HG03575 (cell line): Measurements from ENCODE around the gene PRR35.

Experiments used
- ATAC-seq: cut with Tn5 transposase; IDR thresholded peaks from one replicate; pipeline ENCODE4 v1.9.1; 2021; ENCODE audit not compliant: unreplicated experiment, insufficient number of reproducible peaks, low FRiP score; ENCODE audit errors: extremely low read depth

The PRR35 gene

DNA sequence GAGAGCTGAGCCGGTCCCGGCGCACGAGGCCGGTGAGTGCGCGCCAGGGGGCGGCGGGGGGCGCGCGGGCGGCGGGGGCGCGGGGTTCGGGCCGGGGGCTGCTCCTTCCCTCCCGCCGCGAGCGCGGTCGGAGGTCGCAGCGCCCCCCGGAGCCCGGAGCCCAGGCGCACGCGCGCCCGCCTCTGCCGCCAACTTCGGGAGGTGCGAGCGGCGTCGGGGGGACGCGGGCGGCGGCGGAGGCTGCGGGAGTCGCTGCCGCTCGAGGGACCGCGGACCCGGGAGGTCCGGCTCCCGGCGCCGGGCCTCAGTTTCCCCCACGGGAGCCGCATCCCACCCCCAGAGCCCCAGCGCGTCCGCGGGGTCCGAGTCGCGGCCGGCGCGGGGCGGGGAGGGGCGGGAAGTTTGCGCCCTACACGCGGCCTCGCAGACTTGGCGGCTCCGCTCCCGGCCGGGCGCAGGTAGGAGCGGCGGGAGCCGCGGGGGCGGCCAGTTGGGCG lies at the start of gene PRR35:
PRR35 (plus strand) TSS at position 191 of the 497 bp plus-strand sequence. CDS start 2,901 bp downstream, outside the sequence.
- no peak for ATAC-seq

DNA sequence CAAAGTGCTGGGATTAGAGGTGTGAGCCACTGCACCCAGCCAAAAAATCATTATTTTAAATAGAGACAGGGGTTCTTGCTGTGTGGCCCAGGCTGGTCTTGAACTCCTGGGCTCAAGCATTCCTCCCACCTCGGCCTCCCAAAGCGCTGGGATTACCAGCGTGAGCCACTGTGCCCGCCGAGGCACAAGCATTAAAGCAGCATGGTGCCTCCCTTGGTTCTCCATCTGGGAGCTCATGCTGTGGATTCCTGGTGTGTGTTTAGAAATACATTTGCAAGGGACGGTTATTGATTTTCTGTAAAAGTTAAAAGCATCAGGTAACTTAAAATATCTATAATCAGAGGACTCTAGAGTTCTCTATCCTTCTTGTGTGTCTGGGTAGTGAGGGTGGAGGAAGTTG lies 47.4 kb upstream of the PRR35 start:
- no peak for ATAC-seq

DNA sequence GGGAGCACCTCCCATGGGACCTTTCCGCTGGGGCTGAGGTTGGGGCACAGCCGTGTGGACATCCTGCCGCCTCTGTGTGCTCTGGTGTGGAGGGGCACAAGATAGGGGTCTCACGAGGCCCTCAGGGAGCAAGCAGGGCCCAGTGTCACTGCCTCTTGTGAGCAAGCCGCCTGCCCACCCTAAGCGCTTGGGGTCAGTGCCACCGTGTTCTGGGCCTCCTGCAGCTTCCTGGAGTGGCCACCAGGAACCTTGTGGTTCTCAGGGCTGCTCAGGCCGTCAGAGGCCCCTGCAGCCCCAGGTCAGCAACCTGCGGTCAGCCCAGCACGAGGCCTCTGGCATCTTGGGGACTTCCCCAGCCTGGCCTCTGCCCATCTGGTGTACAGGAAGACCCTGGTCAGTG lies 46.2 kb upstream of the PRR35 start:
- no peak for ATAC-seq

DNA sequence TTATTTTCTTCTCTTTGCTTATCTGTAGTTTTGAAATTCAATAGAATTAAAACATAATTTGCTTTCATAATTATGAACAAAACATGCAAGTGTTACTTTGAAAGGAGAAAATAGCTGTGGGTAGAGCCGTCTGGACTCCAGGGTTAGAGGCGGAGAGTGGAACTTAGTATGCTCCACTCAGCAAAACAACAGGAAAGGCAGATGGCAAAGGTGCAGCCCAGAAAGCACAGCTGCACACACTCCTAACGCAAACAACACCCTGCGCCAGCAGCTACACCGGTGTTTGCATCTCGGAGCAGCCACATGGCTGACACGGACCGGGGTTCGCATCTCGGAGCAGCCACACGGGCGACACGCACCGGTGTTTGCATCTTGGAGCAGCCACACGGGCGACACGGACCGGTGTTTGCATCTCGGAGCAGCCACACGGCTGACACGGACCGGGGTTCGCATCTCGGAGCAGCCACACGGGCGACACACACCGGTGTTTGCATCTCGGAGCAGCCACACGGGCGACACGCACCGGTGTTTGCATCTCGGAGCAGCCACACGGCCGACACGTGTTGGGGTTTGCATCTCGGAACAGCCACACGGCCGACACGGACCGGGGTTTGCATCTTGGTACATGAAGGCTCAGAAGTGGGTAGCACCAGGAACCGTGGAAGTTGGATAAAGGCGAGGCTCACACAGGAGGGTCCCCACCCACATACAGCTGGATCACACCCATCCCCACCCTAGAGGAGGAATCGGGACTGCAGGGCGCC lies 44.8 kb upstream of the PRR35 start:
- no peak for ATAC-seq

DNA sequence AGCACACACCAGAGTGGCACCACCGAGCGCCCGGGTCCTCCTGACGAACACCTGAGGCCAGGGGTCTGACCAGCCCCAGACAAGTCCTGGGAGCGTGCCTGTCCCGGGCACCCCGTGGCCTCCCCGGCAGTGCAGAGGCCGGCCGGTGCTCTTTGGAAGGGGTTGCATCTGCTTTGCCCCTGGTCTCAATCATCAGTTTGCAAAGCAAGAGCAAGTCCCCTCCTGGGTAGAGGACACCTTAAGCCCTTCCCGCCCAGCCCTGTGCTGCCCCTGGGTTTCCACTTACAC lies 44.3 kb upstream of the PRR35 start:
- ATAC-seq: no peak

DNA sequence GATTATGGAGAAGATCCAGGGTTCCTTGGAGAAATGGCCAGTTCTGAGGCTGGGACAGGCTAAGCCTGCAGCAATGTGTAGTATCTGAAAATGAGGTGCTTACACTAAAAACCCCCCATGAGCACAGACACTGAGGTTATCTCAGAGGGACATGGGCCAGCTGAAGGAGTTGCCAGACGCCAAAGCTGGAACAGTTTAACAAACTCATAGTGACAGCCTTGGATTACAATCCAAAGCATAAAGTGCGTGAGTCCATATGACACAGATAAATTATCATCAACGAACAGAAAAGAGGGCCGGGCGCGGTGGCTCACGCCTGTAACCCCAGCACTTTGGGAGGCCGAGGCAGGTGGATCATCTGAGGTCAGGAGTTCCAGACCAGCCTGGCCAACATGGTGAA lies 43.9 kb upstream of the PRR35 start:
- ATAC-seq: no peak

DNA sequence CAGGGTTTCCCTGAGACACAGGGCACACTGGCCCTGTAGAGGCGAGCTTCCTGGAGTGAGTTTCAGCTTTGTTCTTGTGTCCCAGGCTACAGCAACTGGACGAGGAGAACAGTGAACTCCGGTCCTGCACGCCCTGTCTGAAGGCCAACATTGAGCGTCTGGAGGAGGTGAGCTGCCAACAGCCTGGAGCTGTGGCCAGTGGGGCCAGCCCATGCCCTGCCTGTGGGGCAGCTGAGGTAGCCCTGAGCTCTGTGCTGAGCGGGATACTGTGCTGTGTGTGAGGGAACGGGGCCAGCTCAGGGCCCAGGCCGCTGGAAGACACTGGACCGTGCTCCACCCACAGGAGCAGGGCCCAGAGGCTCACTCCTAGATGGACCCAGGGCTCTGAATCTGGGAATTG lies 41.3 kb upstream of the PRR35 start:
- ATAC-seq: no peak

DNA sequence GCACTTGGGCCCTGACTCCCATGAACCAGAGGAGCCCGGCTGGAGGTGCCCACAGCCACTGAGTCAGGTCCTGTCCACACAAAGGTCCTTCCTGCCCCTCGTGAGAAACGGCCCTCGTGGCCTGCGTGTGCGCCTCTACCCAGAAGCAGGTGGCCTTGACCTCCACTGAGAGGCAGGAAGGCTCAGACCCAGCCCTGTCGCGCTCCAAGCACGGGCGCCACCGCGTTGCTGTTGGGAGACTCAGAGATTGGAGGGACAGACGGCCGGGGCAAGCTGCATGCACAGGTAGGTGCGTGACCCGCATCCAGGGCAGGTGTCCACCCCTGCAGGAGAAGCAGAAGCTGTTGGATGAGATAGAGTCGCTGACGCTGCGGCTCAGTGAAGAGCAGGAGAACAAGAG lies 40.8 kb upstream of the PRR35 start:
- ATAC-seq: no peak

DNA sequence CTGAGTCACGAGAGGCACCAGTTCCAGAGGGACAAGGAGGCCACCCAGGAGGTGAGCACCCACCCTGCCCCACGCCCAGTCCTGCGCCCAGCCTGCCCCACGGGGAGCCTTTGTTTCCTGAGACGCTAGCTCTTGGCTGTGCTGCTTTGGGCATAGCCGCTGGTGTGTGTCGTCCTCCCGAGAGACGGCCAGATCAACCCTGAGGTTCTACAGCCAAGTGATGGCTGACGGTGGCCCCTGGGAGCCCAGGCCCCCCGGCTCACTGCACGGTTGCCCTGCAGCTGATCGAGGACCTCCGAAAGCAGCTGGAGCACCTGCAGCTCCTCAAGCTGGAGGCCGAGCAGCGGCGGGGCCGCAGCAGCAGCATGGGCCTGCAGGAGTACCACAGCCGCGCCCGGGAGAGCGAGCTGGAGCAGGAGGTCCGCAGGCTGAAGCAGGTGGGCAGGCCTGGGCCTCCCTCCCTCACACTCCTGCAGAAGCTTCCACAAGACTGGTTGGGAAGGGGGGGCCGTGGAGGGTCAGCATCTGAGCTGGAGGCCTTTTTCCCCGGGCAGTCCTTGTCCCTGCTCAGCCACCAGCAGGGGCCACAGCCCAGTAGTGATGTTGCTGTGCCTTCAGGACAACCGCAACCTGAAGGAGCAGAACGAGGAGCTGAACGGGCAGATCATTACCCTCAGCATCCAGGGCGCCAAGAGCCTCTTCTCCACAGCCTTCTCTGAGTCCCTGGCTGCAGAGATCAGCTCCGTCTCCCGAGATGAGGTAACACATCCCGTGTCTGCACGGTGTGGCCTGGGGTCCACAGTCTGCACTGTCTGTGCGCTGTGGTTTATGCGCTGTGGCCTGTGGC lies 40.1 kb upstream of the PRR35 start:
- no peak for ATAC-seq

DNA sequence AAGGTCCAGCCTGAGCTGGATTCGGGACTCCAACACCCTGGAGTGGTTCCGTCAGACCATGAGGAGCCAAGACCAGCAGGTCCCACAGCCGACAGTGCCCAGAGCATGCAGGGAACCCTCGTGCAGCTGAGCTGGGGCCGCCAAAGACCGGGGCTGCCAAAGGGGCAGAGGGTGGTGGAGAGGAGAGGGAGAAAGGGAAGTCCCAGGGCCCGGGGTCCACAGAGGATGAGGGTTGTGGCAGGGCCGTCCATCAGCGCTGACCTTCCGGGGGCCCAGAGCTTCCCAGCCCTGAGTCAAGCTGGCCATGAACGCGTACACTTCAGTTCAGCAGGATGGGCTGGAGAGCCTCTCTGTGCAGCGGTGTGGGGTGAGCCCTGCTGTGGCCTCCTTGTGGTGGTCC lies 39.3 kb upstream of the PRR35 start:
- ATAC-seq: no peak

DNA sequence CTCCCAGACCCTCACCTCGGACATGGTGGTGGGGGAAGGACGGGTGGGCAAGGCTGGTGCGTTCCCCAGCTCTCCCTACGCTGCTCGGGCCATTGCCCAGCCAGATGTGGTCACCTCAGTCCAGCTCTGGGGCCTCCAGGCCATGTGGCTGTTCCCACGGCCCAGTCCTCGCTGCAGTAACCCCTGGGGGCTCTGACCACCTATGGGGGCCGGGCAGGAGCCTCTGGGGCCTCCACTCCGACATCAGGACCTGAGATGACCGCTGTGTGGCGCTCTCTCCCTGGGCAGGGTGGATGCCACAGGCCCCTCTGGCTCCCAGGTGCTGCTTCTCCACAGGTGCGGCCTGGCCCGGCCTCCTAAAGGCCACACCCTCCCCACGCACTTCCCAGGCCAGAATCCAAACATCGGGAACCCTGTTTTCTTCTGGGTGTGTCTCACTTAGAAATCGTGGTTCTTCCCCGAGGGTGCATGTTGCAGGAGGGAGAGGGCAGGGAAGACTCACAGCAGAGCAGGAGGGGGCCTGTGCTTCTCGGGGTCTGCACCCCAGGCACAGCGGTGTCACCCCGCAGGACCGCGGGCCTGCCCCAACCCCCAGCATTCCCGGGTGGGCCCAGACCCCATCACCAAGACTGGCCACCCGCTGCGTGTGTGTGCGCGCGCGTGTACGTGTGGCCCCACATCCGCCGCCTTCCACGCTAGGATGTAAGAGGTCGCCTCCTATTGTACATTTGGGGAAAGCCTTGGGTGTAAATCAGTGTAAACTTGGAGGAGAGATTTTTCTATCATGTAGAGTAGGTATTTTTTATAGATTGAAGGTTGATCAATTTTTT lies 38.6 kb upstream of the PRR35 start:
- ATAC-seq: no peak

DNA sequence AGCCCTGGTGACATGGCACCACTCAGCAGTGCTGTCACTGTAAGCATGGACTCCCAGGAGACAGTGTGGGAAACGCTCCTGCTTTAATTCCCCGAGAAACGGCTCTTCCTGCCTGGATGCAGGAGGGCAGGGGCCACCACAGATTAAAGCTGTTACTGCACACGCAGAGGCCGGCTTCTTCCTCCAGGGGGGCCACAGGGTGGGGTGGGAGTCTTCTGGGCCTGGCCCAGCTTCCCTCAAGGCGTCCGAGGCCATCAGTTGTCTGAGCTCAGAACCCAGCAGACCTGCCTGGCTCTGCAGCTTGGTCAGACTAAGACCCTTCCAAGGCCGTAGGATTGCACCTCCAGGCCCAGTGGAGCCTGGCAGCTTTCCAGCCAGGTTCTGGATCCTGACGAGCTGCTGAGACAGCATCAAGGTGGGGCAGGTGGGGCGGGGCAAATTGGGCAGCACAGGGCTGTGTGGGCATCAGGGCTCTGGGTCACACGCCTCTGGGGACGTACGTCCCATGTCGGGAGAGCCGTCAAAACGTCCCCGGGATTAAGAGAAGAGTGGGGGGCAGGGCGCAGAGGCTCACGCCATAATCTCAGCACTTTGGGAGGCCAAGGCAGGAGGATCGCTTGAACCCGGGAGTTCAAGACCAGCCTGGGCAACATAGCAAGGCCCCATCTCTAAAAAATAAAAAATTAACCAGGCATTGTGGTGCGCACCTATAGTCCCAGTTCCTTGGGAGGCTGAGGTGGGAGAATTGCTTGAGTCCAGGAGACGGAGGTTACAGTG lies 37.7 kb upstream of the PRR35 start:
- ATAC-seq: no peak

DNA sequence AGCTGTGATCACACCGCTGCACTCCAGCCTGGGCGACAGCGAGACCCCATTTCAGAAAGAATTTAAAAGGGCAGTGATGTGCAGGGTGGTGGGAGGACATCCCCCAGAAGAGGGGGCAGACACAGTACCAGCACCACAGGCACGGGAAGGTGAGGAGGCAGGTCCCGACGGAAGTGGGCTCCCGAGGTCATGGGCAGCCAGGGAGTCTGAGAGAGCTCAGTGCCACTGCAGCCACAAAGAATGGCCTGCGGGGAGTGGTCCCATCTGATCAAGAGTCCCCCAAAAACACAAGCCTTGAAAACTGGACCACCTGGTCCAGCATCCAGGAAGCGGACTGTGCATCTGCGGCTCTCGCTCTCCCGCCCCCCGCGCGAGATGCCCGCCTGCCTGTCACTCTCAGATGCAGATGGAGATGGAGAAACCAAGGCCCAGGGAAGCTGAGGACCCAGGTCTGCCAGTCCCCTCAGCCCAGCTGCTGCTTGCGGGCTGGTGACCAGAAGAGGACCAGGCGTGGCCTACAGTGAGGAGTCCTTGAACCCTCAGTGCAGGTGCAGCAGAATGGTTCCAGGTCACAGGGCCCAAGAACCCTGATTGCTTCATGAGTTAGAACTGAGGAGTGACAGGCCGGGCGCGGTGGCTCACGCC lies 37.0 kb upstream of the PRR35 start:
- ATAC-seq: no peak

DNA sequence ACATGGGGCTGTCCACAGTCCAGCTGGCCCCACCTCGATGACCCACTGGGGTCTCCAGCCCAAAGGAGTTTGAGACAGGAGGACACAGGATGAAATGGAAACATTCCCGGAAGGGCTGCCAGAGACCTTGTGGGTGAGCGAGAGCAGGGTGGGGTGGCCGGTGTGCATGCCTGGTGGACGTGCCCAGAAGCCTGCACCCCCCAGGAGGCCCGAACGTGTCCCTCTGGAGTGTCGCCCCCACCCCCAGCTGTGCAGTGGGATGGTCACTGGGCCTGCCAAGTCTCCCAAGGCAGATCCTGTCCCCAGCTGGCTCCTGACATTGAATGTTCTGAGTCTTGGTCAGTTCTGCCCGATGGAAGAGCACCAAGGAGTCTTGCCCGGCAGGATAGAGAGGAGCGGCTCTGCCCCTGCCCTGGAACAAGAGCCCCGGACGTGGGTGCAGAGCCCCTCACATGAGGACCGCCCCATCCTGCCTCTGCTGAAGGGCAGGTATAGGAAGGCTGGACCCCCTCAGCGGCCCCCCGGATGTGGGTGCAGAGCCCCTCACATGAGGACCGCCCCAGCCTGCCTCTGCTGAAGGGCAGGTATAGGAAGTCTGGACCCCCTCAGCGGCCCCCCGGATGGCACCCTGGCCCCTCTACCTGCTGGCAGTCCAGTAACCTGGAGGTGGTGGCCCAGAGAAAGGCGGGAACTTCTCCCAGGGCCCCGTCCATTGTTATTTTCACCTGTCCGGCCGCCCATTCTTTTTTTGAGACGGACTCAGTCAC lies 35.7 kb upstream of the PRR35 start:
- no peak for ATAC-seq

DNA sequence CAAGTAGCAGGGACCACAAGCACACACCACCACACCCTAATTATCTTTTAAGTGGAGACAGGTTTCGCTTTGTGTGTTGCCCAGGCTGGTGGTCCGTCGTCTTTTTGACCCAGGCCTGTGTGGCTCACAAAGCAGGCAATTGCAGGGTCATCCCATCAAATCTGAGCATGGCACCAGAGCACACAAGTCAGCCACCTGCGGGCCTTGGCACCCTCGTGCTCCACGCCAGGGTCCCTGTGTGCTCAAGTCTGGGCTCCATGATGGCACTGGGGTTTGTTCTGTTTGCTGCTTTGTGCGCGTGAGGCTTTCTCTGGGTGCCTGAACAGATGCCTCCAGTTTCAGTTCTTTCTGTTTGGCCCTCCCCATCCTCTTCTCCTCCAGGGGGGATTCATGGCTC lies 35.1 kb upstream of the PRR35 start:
- no peak for ATAC-seq

DNA sequence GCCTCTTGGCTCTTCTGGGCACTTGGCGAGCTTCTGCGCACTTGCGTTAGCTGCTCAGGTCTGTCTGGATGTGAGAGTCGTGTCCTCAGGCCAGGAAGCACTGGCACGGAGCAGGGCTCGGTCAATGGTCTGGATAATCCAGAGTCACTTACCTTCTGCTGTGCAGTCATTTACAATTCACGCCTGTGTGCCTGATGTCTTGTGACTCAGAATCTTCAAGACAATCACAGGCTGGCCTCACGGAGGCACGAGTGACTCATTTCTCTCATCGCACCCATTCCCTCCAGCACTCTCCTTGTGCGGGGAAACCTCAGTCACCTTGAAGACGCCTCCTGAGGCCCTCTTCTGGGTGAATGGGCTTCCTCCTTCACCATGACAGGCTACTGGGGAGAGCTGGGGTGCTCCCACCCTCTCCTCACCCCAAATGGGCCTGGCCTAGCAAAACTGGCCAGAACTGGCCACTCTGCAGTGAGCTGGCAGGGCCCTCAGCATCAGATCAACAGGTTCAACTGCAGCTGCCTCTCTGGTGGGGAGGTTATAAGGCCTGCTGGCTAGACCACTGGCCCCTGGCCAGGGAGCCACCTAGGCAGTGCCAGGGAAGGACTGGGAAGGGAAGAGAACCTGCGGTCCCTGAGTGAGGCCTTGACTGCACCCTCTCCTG lies 34.5 kb upstream of the PRR35 start:
- ATAC-seq: no peak
